H1 (cell line): ENCODE measurements around the gene ADGRA3. TPM values are rescaled to one million over a fixed set of nuclear protein-coding genes. Genes with fewer than 3 reads are reported as not detected.

Experiments used
- CTCF ChIA-PET: fragments of 300-600 bp; sonication (Branson Sonifier 250); formaldehyde crosslinking; loops from one replicate; lab custom pipeline; 2021; ENCODE audit not compliant: partially characterized antibody; lab: Charles Lee
- POLR2A ChIA-PET: fragments of 300-600 bp; sonication (Branson Sonifier 250); formaldehyde crosslinking; loops from one replicate; lab custom pipeline; 2021; ENCODE audit warnings: inconsistent platforms; ENCODE audit not compliant: partially characterized antibody; lab: Charles Lee
- DNase-seq, 2 experiments: peaks; one replicate each; pipeline versions ENCODE4 v3.0.0 to v3.0.0-alpha.2; 2010 to 2022; ENCODE audit warnings: low spot score in 2 of 2, low read depth in 1 of 2, mixed read lengths in 1 of 2
- FAIRE-seq: peaks from 2 replicates; lab custom pipeline; 2011; peaks lifted over from hg19 to GRCh38; lab: Jason Lieb, UNC
- H2AFZ ChIP-seq: 2 replicates; pipeline ENCODE4 v1.8.1; 2012; ENCODE audit warnings: low read length, inconsistent platforms
- H2AK5ac ChIP-seq: 2 replicates; pipeline ENCODE4 v1.6.1; 2013; ENCODE audit warnings: low read depth, low read length
- H2BK120ac ChIP-seq: replicated peaks from 2 replicates; pipeline ENCODE3; 2013; ENCODE audit warnings: low read depth, low read length, inconsistent platforms
- H2BK12ac ChIP-seq: 2 replicates; pipeline ENCODE4 v1.6.1; 2013; ENCODE audit warnings: low read depth, low read length
- H2BK15ac ChIP-seq: 2 replicates; pipeline ENCODE4 v1.6.1; 2013; ENCODE audit warnings: low read length
- H2BK20ac ChIP-seq: 2 replicates; pipeline ENCODE4 v1.6.1; 2013; ENCODE audit warnings: low read length
- H2BK5ac ChIP-seq: 2 replicates; pipeline ENCODE4 v1.6.1; 2013; ENCODE audit warnings: low read depth, low read length
- H3K14ac ChIP-seq: 2 replicates; pipeline ENCODE4 v1.6.1; 2013; ENCODE audit warnings: inconsistent platforms; ENCODE audit not compliant: insufficient read length
- H3K18ac ChIP-seq: 2 replicates; pipeline ENCODE4 v1.6.1; 2013; ENCODE audit warnings: low read length; ENCODE audit errors: extremely low read depth
- H3K23ac ChIP-seq: 2 replicates; pipeline ENCODE4 v1.6.1; 2013; ENCODE audit warnings: inconsistent platforms; ENCODE audit not compliant: insufficient read length
- H3K23me2 ChIP-seq: 2 replicates; pipeline ENCODE4 v1.6.1; 2013; ENCODE audit warnings: low read depth, low read length
- H3K27ac ChIP-seq: 2 replicates; pipeline ENCODE4 v1.6.1; 2011; ENCODE audit warnings: low read depth, low read length, inconsistent platforms
- H3K27me3 ChIP-seq, 4 experiments: replicated peaks in 1 of 4; 1 replicate in 1 of 4; 2 replicates in 3 of 4; pipeline versions ENCODE4 v1.6.1 to v1.8.1; 2011 to 2013; ENCODE audit warnings: low read length in 3 of 4, mild to moderate bottlenecking in 3 of 4, inconsistent platforms in 2 of 4, mixed read lengths in 2 of 4, moderate library complexity in 1 of 4; ENCODE audit not compliant: control insufficient read depth in 3 of 4, insufficient read depth in 3 of 4; ENCODE audit errors: extremely low read depth in 1 of 4
- H3K36me3 ChIP-seq, 4 experiments: 2 replicates each; pipeline versions ENCODE4 v1.6.1 to v1.8.1; 2011 to 2013; ENCODE audit warnings: mild to moderate bottlenecking in 4 of 4, low read length in 3 of 4, moderate library complexity in 2 of 4, control low read depth in 1 of 4, inconsistent platforms in 1 of 4; ENCODE audit not compliant: insufficient read depth in 4 of 4, control insufficient read depth in 2 of 4
- H3K4ac ChIP-seq: replicated peaks from 2 replicates; pipeline ENCODE3; 2013; ENCODE audit warnings: low read length, low read depth, mixed read lengths, inconsistent platforms; ENCODE audit not compliant: insufficient read length
- H3K4me1 ChIP-seq, 4 experiments: replicated peaks in 1 of 4; 1 replicate in 1 of 4; 2 replicates in 3 of 4; pipeline versions ENCODE4 v1.6.1 to v1.8.1; 2011 to 2013; ENCODE audit warnings: low read length in 3 of 4, inconsistent platforms in 2 of 4, mixed read lengths in 1 of 4; ENCODE audit not compliant: insufficient read depth in 4 of 4, control insufficient read depth in 3 of 4
- H3K4me2 ChIP-seq, 2 experiments: 2 replicates each; pipeline versions ENCODE4 v1.6.1 to v1.8.1; 2011 to 2013; ENCODE audit warnings: low read depth in 2 of 2, low read length in 2 of 2, control low read depth in 1 of 2, inconsistent platforms in 1 of 2, mild to moderate bottlenecking in 1 of 2; ENCODE audit not compliant: insufficient read depth in 1 of 2
- H3K4me3 ChIP-seq, 4 experiments: fragments of 200-600, 300-600 bp in 1 of 4; sonication (generic), shearing (Covaris generic), sonication (Bioruptor Twin) in 1 of 4; 2 replicates each; pipeline versions ENCODE4 v1.5.1 to v1.8.1; 2011 to 2016; ENCODE audit warnings: low read length in 4 of 4, low read depth in 3 of 4, control low read depth in 2 of 4, inconsistent platforms in 2 of 4, mild to moderate bottlenecking in 2 of 4, mixed read lengths in 1 of 4, moderate library complexity in 1 of 4; ENCODE audit not compliant: insufficient read depth in 2 of 4; ENCODE audit errors: extremely low read depth in 1 of 4
- H3K56ac ChIP-seq: replicated peaks from 2 replicates; pipeline ENCODE3; 2013; ENCODE audit warnings: low read depth, mild to moderate bottlenecking, mixed read lengths, low read length, inconsistent platforms; ENCODE audit not compliant: insufficient read length
- H3K79me1 ChIP-seq: 2 replicates; pipeline ENCODE4 v1.6.1; 2013; ENCODE audit warnings: low read depth, low read length, control low read depth
- H3K79me2 ChIP-seq, 2 experiments: 2 replicates each; pipeline versions ENCODE4 v1.6.1 to v1.8.1; 2012 to 2013; ENCODE audit warnings: low read length in 2 of 2, mild to moderate bottlenecking in 2 of 2, inconsistent platforms in 1 of 2; ENCODE audit not compliant: insufficient read depth in 2 of 2, control insufficient read depth in 1 of 2
- H3K9ac ChIP-seq, 4 experiments: replicated peaks in 1 of 4; 1 replicate in 1 of 4; 2 replicates in 3 of 4; pipeline versions ENCODE4 v1.6.1 to v1.8.1; 2011 to 2013; ENCODE audit warnings: low read depth in 3 of 4, low read length in 3 of 4, control low read depth in 2 of 4, mild to moderate bottlenecking in 2 of 4, moderate library complexity in 2 of 4, inconsistent platforms in 1 of 4; ENCODE audit errors: extremely low read depth in 1 of 4
- H3K9me3 ChIP-seq, 2 experiments: 2 replicates each; pipeline versions ENCODE4 v1.6.1 to v1.8.1; 2012 to 2013; ENCODE audit warnings: mild to moderate bottlenecking in 2 of 2, moderate library complexity in 2 of 2, control low read depth in 1 of 2, inconsistent platforms in 1 of 2, low read depth in 1 of 2, low read length in 1 of 2, mixed read lengths in 1 of 2; ENCODE audit not compliant: insufficient read depth in 2 of 2
- H4K20me1 ChIP-seq, 2 experiments: replicated peaks in 1 of 2; 2 replicates each; pipeline versions ENCODE3 to v1.8.1; 2011 to 2013; ENCODE audit warnings: inconsistent platforms in 2 of 2, low read length in 2 of 2, mild to moderate bottlenecking in 1 of 2; ENCODE audit not compliant: insufficient read depth in 2 of 2, control insufficient read depth in 1 of 2
- H4K5ac ChIP-seq: 2 replicates; pipeline ENCODE4 v1.6.1; 2013; ENCODE audit warnings: low read length, low read depth, mixed read lengths, inconsistent platforms; ENCODE audit not compliant: insufficient read length
- H4K8ac ChIP-seq: 2 replicates; pipeline ENCODE4 v1.8.0; 2013; ENCODE audit warnings: mild to moderate bottlenecking, moderate library complexity, low read length, inconsistent platforms; ENCODE audit not compliant: insufficient read depth; ENCODE audit errors: extremely low read depth
- H4K91ac ChIP-seq: replicated peaks from 2 replicates; pipeline ENCODE3; 2013; ENCODE audit warnings: low read length, mixed read lengths, inconsistent platforms; ENCODE audit not compliant: insufficient read length
- BRCA1 ChIP-seq: IDR thresholded peaks from 2 replicates; pipeline ENCODE4 v1.6.1; 2012; ENCODE audit warnings: low read depth, low read length, improper control_type of control experiment
- CHD1 ChIP-seq: IDR thresholded peaks from 2 replicates; pipeline ENCODE4 v1.6.1; 2012; ENCODE audit warnings: low read depth, low read length, improper control_type of control experiment
- GABPA ChIP-seq: IDR thresholded peaks from 2 replicates; pipeline ENCODE4 v1.6.1; 2011; ENCODE audit warnings: mild to moderate bottlenecking, low read length, moderate library complexity, borderline replicate concordance; ENCODE audit not compliant: insufficient read depth
- GTF2F1 ChIP-seq: IDR thresholded peaks from 2 replicates; pipeline ENCODE4 v1.6.1; 2012; ENCODE audit warnings: low read depth, low read length, improper control_type of control experiment, borderline replicate concordance
- JUN ChIP-seq: IDR thresholded peaks from 2 replicates; pipeline ENCODE4 v1.6.1; 2011; ENCODE audit warnings: low read depth, mild to moderate bottlenecking, improper control_type of control experiment, low read length
- KDM4A ChIP-seq: IDR thresholded peaks from one replicate; pipeline ENCODE4 v1.7.1; 2012; ENCODE audit warnings: low read depth, mild to moderate bottlenecking, moderate library complexity, low read length, inconsistent platforms; ENCODE audit not compliant: severe bottlenecking
- NRF1 ChIP-seq: IDR thresholded peaks from 2 replicates; pipeline ENCODE4 v1.6.1; 2011; ENCODE audit warnings: mild to moderate bottlenecking, low read depth, low read length, improper control_type of control experiment
- PHF8 ChIP-seq: fragments of 200-600 bp; sonication (generic); conservative IDR thresholded peaks from 2 replicates; pipeline ENCODE4 v1.7.1; 2012; ENCODE audit warnings: low read depth, mild to moderate bottlenecking, inconsistent platforms, low read length, moderate library complexity
- POLR2A ChIP-seq, 2 experiments: IDR thresholded peaks; 1 replicate in 1 of 2; 2 replicates in 1 of 2; pipeline ENCODE4 v1.6.1; 2011; ENCODE audit warnings: low read depth in 2 of 2, low read length in 2 of 2, mild to moderate bottlenecking in 2 of 2; ENCODE audit errors: control extremely low read depth in 1 of 2
- POU5F1 ChIP-seq: IDR thresholded peaks from 2 replicates; pipeline ENCODE4 v1.6.1; 2011; ENCODE audit warnings: low read depth, mild to moderate bottlenecking, low read length, moderate library complexity
- SIX5 ChIP-seq: IDR thresholded peaks from 2 replicates; pipeline ENCODE4 v1.6.1; 2011; ENCODE audit warnings: mild to moderate bottlenecking, low read depth, low read length
- SP4 ChIP-seq: IDR thresholded peaks from 2 replicates; pipeline ENCODE4 v1.6.1; 2012; ENCODE audit warnings: low read length, inconsistent platforms
- SRF ChIP-seq: IDR thresholded peaks from 2 replicates; pipeline ENCODE4 v1.6.1; 2011; ENCODE audit warnings: mild to moderate bottlenecking, low read depth, low read length, moderate library complexity
- TBP ChIP-seq: IDR thresholded peaks from 2 replicates; pipeline ENCODE4 v1.6.1; 2011; ENCODE audit warnings: low read depth, low read length, improper control_type of control experiment
- TEAD4 ChIP-seq: IDR thresholded peaks from 2 replicates; pipeline ENCODE4 v1.6.1; 2012; ENCODE audit warnings: low read depth, low read length, inconsistent platforms, mixed read lengths
- YY1 ChIP-seq: IDR thresholded peaks from 2 replicates; pipeline ENCODE4 v1.6.1; 2011; ENCODE audit warnings: low read depth, mild to moderate bottlenecking, low read length
- polyA plus RNA-seq, 7 experiments: library from polyadenylated mRNA; depleted of rRNA in 3 of 7; stranded (reverse) in 5 of 7; unstranded in 2 of 7; fragments of >200 nt in 5 of 7; fragments of 200-250 nt in 2 of 7; gene quantifications; 1 replicate in 5 of 7; 2 replicates in 1 of 7; 4 replicates in 1 of 7; pipeline versions ENCODE4 v1.2.1 to v1.2.3, GENCODE V29; 2011 to 2013; ENCODE audit warnings: missing spikeins in 2 of 7, mixed read lengths in 2 of 7
- total RNA-seq: library from RNA; stranded (reverse); fragmentation: NEBNext Ultra II Directional; extraction: Animal tissue kit (Norgen Biotek cat#: 25700); gene quantifications from 2 replicates; pipeline ENCODE4 v1.2.1, GENCODE V29; 2021
- TF ChIP-seq, protein P1 (sequence below): IDR thresholded peaks from 2 replicates; pipeline ENCODE4 v1.6.1; 2012; ENCODE audit warnings: inconsistent platforms

ADGRA3 gene
- total and polyA plus RNA-seq, 2 of the 8 experiments (the other 6 are each of a cell fraction or from before 2014, with no cell fraction given) = 31.5 to 63.0 TPM

DNA sequence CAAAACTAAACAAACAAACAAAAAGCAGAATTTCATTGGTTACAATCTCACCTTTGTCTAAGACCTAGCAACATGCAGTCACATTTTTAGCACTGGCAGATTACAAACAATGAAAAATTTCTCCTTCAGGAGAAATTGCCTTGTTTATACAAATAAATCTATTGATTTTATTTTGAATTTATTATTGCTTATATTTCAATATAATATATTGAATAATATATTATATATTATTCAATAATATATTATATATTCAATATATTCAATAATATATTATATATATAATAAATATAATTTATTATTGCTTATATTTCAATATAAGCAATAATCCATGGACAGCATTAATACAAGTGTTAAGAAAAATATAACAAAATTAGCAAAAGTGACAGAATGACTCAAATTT is 131.7 kb downstream of the ADGRA3 start:
- Histone ChIP-seq H2BK120ac (no peak overlapping the region), H4K20me1 (no peaks in the 10 kb centered on the region), H3K23ac (no peak overlapping the region), H2AFZ (no peak overlapping the region), H3K9me3 (no peaks in the 10 kb centered on the region), H3K14ac (no peak overlapping the region), H2BK5ac (no peak overlapping the region), H3K79me2 (no peaks in the 10 kb centered on the region), H2BK12ac (no peak overlapping the region), H4K8ac (no peak overlapping the region), H3K9ac (no peak overlapping the region), H2AK5ac (no peak overlapping the region), H4K5ac (no peak overlapping the region), H3K4me1 (no peaks in the 10 kb centered on the region), H2BK15ac (no peak overlapping the region), H3K79me1 (no peaks in the 10 kb centered on the region), H3K4ac (no peak overlapping the region), H3K27ac (no peak overlapping the region), H3K36me3 (peaks cover 6 to 32% (median 22%) of the 10 kb centered on the region in 4 experiments; a peak in 6 of 8 replicates), H3K56ac (no peak overlapping the region), H3K23me2 (no peaks in the 10 kb centered on the region), H4K91ac (no peak overlapping the region), H3K18ac (no peak overlapping the region), H2BK20ac (no peak overlapping the region), H3K4me2 (no peak overlapping the region), H3K27me3 (no peaks in the 10 kb centered on the region), H3K4me3 (no peak overlapping the region)
- ChIA-PET POLR2A (no interaction called here), CTCF (interaction anchor here (1.6 to 1.9 kb wide), 2 partner anchors 145 to 593 kb away, joined by 5 to 6 read pairs; no protein-coding TSS in a partner anchor)
- FAIRE-seq (no peak), DNase-seq (no peak)
- no peak for TF ChIP-seq BRCA1
- TF ChIP-seq SRF = no peak
- no peak for TF ChIP-seq TBP
- no peak for TF ChIP-seq SP4
- TF ChIP-seq, protein P1, sequence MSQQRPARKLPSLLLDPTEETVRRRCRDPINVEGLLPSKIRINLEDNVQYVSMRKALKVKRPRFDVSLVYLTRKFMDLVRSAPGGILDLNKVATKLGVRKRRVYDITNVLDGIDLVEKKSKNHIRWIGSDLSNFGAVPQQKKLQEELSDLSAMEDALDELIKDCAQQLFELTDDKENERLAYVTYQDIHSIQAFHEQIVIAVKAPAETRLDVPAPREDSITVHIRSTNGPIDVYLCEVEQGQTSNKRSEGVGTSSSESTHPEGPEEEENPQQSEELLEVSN = no peak
- TF ChIP-seq GTF2F1 = no peak
- no peak for TF ChIP-seq JUN
- TF ChIP-seq SIX5 = no peak
- TF ChIP-seq POU5F1 = no peak
- TF ChIP-seq GABPA = no peak
- no peak for TF ChIP-seq KDM4A
- TF ChIP-seq CHD1 = no peak
- no peak for TF ChIP-seq POLR2A (IDR thresholded peaks at IDR 0.05; ENCODE audit: control extremely low read depth in 1 of 2, low read depth in 2 of 2, low read length in 2 of 2)
- no peak for TF ChIP-seq PHF8
- TF ChIP-seq TEAD4 = no peak
- TF ChIP-seq YY1 = no peak
- TF ChIP-seq NRF1 = no peak
